ENCODE data around the gene DNMT3A. TPM values are rescaled to one million over a fixed set of nuclear protein-coding genes. Genes with fewer than 3 reads are reported as not detected.

DNMT3A gene
- total RNA-seq, 1 donor from 2014 or later, result 35.6 TPM

DNA sequence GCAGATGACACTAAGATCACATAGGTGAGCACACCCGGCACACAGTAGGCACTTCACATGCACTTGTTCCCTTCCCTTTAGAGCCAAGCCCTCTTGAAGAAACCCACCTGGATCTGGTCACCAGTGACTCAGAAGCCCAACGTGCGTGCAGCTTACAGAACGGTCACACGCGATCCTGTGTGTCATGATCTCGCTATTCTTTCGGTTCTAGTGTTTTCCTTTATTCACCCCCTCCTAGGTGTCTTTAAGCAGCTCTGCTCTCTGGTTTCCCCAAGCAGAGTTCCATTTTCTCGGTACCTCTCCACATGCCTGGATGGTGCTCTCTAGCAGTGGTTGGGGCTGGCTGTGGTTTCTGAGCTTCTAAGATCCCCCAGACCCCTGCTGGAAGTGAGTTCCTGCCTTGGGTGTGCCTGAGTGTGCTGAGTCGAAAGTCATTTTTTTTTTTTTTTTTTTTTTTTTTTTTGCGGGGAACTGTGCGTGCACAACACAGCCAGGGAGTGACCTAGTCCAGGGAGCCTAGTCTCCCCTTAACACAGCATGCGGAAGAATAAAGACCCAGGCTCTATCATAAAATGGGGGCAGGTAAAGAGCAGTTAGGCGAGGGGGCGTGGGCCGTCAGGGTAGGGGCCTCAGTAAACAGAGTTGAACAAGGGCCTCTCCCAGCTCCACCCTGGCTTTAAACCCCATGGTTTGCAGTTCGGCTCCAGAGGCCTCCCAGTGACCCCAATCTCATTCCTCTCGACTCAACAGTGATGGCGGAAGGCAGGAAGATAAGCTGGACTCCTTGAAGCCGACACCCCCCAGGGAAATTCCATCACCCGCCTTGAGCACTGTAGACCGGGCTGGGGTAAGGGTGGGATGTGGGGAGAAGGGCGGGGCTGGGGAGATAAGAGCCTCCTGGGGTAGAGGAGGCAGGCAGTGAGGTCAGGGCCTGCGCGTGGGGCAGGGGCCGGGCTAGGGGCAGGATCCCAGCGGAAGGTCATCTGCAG, 29.8 kb upstream of the DNMT3A start:
- intact Hi-C loops (cut with DNase I), result no loop called here
- TF ChIP-seq, protein P1, sequence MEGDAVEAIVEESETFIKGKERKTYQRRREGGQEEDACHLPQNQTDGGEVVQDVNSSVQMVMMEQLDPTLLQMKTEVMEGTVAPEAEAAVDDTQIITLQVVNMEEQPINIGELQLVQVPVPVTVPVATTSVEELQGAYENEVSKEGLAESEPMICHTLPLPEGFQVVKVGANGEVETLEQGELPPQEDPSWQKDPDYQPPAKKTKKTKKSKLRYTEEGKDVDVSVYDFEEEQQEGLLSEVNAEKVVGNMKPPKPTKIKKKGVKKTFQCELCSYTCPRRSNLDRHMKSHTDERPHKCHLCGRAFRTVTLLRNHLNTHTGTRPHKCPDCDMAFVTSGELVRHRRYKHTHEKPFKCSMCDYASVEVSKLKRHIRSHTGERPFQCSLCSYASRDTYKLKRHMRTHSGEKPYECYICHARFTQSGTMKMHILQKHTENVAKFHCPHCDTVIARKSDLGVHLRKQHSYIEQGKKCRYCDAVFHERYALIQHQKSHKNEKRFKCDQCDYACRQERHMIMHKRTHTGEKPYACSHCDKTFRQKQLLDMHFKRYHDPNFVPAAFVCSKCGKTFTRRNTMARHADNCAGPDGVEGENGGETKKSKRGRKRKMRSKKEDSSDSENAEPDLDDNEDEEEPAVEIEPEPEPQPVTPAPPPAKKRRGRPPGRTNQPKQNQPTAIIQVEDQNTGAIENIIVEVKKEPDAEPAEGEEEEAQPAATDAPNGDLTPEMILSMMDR (IDR thresholded peaks at IDR 0.05), result no peak
- DNase-seq (no peak), ATAC-seq (no peak)
- no peaks in the 10 kb centered on the region for H3K36me3 ChIP-seq
- H3K4me1 ChIP-seq, result peaks cover 5% of the 10 kb centered on the region
- no peak overlapping the region for H3K27ac ChIP-seq
- no peaks in the 10 kb centered on the region for H3K9me3 ChIP-seq
- H3K27me3 ChIP-seq (ENCODE audit: low read depth), result no peaks in the 10 kb centered on the region
- no peak overlapping the region for H3K4me3 ChIP-seq

DNA sequence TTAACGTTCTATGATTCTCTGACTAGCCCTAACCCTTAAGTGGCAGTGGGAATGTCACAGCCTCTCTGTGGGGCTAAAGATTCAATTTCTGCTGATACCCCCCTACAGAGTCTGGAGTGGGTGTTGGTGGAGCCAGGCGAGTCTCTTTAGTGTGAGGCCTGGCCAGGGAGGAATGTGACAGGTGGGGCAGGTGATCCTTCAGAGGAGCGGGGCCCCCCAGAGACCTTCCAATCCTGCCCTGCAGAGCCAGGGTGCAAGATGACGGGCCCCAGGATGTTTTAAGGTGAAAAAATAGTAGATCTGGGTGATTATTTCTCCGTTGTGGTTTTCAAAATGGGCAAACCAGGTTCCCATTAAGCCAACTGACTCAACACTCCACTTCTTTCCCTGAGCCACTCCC, 28.2 kb upstream of the DNMT3A start:
- ATAC-seq (no peak), DNase-seq (no peak)
- no peaks in the 10 kb centered on the region for H3K27me3 ChIP-seq (ENCODE audit: low read depth)
- no peak overlapping the region for H3K4me3 ChIP-seq
- no peaks in the 10 kb centered on the region for H3K36me3 ChIP-seq
- no peak overlapping the region for H3K27ac ChIP-seq
- TF ChIP-seq, protein P1 (IDR thresholded peaks at IDR 0.05), result no peak
- no peaks in the 10 kb centered on the region for H3K4me1 ChIP-seq
- H3K9me3 ChIP-seq, result no peaks in the 10 kb centered on the region
- intact Hi-C loops (cut with DNase I), result no loop called here

- no peaks in the 10 kb centered on the region for H3K36me3 ChIP-seq
- H3K27me3 ChIP-seq (ENCODE audit: low read depth), result no peaks in the 10 kb centered on the region
- ATAC-seq (no peak), DNase-seq (no peak)
- no peaks in the 10 kb centered on the region for H3K9me3 ChIP-seq
- no peaks in the 10 kb centered on the region for H3K4me1 ChIP-seq
- H3K4me3 ChIP-seq, result no peak overlapping the region
- TF ChIP-seq, protein P1 (IDR thresholded peaks at IDR 0.05), result no peak
- H3K27ac ChIP-seq, result no peak overlapping the region
- intact Hi-C loops (cut with DNase I), result no loop called here
Measured at GRCh38 chr2:25369439-25369838, 27.7 kb upstream of the DNMT3A start.

DNA sequence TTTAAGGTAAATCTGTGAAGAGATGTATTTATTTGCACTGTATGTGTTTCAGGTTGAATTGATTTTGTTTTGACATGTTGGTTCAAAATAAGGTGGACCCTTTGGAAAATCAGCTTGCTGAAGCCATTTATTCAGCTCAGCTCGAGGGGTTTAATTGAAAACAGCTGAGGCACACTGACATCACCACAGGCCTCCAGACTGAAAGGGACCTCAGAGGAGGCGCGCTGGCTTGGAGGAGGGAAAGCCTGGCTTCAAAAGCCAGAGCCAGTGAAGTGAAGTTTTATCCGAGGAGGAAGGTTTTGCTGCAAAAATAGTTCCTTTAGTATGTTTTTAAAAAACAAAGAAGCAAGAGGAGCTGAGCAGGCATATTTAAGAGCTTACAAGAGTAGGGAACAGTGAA, 26.9 kb upstream of the DNMT3A start:
- H3K27ac ChIP-seq, result no peak overlapping the region
- TF ChIP-seq, protein P1 (IDR thresholded peaks at IDR 0.05), result no peak
- H3K36me3 ChIP-seq, result no peaks in the 10 kb centered on the region
- no peaks in the 10 kb centered on the region for H3K4me1 ChIP-seq
- no peaks in the 10 kb centered on the region for H3K9me3 ChIP-seq
- H3K4me3 ChIP-seq, result no peak overlapping the region
- ATAC-seq, result no peak
- intact Hi-C loops (cut with DNase I), result no loop called here
- H3K27me3 ChIP-seq (ENCODE audit: low read depth), result no peaks in the 10 kb centered on the region
- no peak for DNase-seq

DNA sequence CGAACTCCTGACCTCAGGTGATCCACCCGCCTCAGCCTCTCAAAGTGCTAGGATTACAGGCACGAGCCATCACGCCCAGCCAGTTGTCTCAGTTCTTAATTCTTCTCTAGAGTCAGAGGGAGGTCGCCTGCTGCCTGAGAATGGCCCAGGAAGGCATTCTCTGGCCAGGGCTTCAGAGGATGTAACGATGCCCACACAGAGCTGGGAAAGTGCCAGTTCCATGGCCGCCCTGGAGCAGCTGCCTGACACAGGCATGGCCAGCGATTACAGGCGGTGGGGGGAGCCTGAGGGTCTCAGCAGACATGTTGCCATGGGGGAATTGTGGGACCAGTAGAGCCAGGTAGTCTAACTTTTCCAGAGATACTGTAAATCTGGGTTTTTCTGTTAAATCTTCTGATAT, 25.6 kb upstream of the DNMT3A start:
- H3K36me3 ChIP-seq, result no peaks in the 10 kb centered on the region
- no peaks in the 10 kb centered on the region for H3K27me3 ChIP-seq (ENCODE audit: low read depth)
- H3K4me1 ChIP-seq, result peaks cover 8% of the 10 kb centered on the region
- ATAC-seq (no peak), DNase-seq (no peak)
- intact Hi-C loops (cut with DNase I), result no loop called here
- H3K27ac ChIP-seq, result no peak overlapping the region
- H3K9me3 ChIP-seq, result no peaks in the 10 kb centered on the region
- TF ChIP-seq, protein P1 (IDR thresholded peaks at IDR 0.05), result no peak
- no peak overlapping the region for H3K4me3 ChIP-seq

All from lower lobe of right lung (tissue), 2 donors.